Pons (tissue), 1 donor: ENCODE results near the gene SLC12A9.
"Not testable (repeated sequence)": the region's sequence is repeated elsewhere in the genome, so short reads cannot be mapped to it uniquely, and the experiment has no call there.

Experiments used
- DNase-seq: peaks from one replicate; pipeline ENCODE4 v3.0.0-alpha.2; 2016; ENCODE audit warnings: low spot score

The SLC12A9 gene

DNA sequence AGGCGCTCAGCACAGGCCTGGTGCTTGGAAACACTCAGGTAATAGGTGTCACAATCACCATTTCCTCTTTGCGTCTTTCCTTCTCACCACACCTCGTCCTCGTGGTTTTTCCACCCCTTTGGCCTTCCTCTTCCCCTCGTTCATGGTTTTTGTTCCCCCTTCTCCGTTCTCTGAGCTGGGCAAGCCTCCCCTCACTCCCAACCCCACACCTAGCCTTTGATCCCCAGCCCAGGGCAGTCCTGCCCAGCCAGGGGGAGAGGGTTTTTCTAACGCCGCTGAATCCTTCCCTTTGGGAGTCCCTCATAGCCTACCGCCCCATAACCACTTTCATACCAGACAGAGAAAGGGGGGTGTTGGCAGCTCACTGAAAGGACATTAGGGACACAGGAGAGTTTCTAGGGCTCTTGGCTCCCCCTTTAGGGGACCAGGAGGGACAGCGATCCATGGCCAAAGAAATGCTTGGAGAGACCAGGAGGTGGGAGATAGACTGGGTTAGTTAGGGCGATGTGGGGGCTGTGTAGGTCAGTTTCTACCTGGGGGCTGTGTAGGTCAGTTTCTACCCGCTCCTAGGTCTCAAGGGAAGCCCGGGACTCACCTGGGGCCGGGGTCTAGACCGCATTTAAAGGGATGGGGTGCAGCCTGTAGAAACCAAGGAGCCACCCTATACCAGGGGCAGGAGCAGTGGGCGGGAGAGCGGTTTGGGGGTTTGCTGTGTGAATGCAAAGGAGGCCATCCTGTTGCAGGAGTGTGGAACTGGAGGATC is 26.6 kb upstream of the SLC12A9 start:
- DNase-seq, result no peak

DNA sequence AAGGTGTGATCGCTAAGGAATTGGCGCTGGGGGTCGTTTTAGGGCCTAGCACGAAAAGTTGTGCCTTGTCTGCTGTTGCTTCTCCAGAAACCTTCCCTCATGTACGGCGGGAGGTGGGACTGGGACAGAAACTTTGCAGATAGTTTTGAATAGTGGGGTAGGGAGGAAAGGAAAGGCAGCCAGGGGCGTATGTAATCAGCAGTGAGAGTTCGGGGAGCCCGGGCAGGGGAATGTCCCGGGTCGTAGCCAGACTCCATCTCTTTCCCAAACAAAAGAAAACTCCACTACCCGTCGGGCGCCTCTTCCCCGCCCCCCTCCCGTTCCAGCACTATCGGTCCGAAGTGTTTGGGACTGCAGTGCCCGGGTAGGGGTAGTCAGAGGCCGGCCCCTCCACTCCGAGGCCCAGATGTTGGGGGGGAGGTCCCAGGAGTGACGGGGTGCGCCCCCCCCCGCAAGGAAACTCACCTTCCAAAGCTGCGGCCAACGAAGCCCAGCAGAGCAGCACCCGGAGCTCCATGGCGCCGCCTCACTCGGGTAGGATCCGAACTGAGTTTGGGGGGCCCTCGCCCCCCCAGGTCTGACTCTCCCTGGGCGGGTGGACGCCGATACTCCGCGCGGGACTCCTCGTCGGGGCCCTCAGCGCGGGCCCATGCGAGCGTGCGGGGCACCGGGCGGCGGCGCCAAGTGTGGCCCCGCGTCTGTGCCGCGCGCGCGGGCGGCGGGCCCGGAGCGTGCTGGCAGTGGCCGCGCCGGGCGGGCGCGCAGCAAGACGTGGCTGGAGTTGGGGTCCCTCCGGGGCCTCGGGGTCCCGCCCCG is 25.8 kb upstream of the SLC12A9 start:
- DNase-seq, result no peak

DNA sequence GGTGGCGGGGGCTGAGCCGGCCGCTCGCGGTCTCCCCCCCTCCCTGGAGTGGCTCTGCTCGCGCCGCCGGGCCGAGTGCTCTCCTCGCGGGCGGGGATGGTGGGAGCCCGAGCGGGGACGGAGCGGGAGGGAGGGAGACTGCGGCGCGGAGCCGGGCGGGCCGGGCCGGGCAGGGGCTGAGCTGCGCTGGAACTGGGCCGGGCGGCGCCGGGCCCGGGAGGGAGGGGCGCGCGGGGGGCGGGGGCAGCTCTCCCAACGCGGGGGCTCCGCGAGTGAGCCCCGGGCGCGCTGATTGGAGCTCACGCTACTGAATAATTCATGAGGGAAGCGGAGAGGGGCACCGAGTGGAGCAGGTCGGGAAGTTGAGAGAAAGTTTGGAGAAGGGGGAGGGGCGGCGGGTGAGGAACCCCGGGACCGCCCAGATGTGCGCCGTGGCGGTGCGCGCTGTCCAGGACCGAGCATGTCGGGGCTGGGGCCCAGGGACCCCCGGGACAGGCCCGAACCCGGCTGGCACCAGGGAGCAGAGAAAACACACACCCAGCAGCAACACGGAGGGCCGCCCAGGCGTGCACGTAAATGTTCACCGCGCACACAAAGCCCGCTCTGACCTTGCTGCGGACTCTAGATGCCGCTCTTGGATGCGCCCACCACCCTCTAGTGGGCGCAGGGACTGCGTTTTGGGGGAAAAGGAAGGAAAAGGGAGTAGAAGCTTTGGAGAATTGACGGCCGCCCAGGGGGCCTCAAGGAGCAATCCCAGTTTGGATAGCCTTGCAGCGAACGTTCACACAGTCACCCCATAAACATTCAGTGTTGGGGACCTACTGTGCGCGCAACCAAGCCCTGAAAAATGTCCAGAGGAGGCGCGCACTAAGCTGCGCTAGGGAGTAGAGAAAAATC is 24.9 kb upstream of the SLC12A9 start, which contains the start of gene EPHB4:
Gene EPHB4 (minus strand): TSS at position 194 of the 897 bp plus-strand sequence. CDS start 493 bp downstream, outside the sequence.
- DNase-seq, result no peak

DNA sequence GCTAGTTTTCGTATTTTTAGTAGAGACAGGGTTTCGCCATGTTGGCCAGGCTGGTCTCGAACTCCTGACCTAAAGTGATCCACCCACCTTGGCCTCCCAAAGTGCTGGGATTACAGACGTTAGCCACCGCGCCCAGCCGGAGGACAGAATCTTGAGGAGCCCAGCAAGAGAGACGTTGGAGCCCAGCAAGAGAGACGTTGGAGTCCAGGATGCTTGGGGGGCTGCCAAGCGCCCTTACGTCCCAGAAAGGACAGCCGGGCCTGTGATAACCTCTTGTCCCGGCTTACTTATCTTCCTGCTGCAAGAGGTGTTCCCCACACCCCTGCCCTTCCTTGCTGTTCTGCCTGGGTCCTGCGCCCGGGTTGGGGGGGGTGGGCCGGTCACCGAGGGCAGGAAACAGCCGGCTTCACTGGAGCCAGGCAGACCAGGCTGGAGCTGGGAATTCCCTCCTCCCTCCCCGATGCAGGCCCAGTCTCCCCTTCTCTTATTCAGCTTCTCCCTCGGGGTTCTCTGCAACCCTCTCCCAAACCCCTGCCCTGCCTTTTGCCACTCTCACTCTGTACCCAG is 23.3 kb upstream of the SLC12A9 start:
- no peak for DNase-seq

DNA sequence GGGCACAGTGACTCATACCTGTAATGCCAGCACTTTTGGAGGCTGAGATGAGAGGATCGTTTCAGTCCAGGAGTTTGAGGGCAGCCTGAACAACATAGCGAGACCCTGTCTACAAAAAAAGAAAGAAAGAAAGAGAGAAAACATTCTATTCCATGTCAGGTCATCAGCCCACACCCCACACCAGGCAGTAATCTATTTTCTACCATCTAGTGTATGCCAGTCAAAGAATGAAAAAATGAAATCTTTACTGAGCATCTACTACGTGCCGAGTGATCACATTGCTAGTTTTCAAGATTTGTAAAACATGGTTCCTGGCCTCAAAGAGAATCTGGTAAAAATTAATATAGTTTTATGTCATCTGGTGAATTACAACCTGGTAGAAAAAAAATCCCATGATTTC is 22.1 kb upstream of the SLC12A9 start:
- DNase-seq, result no peak

DNA sequence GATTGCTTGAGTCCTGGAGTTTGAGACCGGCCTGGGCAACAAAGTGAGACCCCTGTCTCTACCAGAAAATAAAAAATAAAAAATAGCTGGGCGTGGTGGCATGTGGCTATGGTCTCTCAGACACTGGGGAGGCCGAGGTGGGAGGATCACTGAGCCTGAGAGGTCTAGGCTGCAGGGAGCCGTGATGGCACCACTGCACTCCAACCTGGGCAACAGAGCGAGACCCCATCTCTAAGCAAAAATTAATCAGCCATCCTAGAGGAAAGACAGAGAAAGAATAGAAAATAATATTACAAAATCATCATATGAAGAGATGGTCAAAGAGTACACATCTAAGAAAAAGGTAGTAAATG is 20.3 kb upstream of the SLC12A9 start:
- DNase-seq, result no peak

DNA sequence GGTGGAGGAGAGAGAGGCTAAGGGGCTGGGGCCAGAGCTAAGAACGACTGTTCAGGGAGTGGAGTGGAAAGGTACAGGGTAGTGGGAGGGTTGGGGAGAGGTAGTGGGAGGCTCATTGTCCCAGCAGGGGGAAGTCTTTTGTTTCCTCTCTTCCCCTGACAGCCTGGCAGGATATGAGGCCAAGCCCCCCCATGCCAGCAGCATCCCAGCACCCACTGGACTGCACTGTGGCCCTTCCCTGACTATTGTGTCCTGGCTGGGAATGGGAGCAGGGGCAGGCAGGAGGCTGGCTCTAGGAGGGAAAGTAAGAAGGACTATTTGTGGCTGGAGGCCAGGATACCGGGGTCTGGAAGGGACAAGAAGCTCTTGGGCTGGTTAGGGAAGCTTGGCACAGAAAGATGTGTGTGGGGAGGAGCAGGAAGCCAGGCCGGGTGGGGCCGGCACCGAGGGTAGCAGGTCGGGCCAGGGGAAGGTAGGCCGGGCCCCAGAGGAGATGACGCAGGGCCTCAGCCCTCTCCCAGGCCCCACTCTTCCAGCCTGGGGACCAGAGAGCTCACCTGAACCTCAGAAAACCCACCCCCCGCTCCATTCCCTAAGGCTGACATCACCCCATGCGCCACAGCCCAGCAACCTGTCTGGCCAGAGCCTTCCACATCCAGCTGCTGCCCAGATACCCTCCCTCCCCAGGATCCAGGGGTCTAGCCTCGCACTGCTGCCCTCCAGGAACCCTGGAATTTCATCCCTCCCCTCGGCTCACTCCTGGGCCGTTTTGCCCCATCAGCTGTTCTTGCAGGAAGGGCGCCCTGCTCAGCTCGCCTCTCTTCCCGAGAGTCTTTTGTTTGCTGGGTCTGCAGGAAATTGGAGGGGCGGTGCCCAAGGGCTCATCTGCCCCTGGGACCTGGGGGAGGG is 16.4 kb upstream of the SLC12A9 start:
- DNase-seq, result no peak

DNA sequence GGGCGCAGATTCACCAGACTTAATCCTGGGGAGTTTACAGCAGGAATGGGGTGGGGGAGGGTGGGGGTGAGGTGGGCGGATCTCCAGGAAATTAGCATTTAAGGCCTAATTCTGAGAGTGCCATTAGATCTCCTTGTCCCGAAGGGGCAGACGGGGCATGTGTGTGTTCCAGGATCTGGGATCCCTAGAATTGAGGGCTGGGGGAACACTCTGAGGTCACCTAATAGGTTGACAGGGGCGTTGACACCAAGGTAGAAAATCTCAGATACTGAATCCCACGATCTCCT is 15.8 kb upstream of the SLC12A9 start:
- DNase-seq, result no peak

DNA sequence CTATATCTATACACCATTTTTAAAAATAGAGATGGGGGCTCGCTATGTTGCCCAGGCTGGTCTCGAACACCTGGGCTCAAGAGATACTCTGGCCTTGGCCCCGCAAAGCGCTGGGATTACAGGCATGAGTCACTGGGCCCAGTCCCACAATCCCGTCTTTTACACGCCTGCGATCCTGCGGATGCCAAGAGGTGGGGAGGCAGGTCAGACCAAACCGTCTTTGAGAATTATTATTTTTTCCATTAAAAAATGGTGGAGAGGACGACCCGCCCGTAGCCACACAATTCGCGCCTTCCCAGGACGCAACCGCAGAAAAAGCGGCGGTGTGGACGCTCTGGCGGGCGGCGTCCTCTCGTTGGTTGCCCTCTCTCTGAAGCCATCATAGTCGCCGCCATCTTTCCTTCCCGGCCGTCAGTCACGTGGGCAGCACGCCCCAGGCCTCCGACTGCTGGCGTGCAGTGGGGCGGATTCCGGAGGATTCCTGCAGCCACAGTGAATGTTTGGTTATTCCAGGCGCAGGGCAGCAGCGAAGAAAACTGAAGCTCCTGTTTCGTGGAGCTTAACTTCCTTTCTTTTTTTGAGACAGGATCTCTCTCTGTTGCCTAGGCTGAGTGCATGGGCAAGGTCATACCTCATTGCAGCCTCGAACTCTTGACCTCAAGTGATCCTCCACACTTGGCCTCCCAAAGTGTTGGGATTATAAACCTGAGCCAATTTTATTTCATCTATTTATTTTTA is 15.2 kb upstream of the SLC12A9 start:
- DNase-seq, result peak; percentile 84

DNA sequence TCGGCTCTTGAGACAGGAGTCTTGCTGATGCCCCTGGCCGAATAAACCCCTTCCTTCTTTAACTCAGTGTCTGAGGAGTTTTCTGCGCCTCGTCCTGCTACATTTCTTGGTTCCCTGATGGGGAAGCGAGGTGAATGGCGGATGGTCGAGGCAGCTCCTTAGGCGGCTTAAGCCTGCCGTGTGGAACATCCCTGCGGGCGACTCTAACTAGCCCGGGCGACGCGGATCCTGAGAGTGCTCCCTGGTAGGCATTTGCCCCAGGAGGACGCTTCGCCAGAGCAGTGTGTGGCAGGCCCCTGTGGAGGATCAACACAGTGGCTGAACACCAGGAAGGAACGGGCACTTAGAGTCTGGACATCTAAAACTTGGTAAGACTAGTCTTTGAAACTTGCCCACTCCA is 13.2 kb upstream of the SLC12A9 start:
- no peak for DNase-seq

DNA sequence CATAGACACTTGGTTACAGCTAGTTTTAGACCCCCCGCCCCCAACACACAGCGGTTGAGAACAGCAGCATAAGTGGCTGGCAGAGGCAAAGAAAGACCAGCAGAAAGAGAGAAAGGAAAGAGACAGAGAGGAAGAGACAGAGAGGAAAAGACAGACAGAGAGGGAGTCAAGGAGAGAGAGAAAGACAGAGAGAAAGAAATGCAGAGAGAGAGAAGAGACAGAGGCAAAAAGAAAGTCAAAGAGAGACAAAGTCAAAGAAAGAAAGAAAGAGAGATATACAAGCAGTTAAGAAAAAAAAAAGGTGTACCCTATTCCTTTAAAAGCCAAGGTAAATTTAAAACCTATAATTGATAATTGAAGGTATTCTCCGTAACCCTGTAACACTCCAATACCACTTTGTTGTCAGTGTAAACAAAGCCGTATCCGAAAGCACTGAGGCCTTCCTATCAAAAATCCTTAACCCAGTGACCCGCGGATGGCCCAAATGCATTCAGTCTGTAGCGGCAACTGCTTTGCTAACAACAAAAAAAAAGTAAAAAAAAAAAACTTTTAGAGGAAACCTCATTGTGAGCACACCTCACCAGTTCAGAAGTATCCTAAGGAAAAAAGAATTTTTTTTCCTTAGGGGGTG is 11.9 kb upstream of the SLC12A9 start:
- no peak for DNase-seq

DNA sequence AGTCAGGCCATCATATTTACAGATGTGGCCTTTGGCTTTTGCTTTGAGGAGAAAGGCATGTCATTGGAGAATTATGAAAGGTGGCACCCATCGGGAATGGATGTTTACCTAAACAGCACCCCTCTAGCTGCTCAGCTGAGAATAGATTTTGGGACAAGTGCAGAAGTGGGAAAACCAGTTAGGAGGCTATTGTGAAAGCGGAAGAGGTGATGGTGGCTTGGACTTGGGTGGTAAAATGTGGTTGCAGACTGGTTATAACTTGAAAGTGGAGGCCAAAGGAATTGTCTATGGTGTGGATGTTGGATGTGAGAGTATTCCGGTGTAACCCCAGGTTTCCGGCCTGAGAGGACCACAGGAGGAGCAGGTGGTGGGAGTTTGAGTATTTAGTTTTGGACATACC is 5.2 kb upstream of the SLC12A9 start:
- no peak for DNase-seq

DNA sequence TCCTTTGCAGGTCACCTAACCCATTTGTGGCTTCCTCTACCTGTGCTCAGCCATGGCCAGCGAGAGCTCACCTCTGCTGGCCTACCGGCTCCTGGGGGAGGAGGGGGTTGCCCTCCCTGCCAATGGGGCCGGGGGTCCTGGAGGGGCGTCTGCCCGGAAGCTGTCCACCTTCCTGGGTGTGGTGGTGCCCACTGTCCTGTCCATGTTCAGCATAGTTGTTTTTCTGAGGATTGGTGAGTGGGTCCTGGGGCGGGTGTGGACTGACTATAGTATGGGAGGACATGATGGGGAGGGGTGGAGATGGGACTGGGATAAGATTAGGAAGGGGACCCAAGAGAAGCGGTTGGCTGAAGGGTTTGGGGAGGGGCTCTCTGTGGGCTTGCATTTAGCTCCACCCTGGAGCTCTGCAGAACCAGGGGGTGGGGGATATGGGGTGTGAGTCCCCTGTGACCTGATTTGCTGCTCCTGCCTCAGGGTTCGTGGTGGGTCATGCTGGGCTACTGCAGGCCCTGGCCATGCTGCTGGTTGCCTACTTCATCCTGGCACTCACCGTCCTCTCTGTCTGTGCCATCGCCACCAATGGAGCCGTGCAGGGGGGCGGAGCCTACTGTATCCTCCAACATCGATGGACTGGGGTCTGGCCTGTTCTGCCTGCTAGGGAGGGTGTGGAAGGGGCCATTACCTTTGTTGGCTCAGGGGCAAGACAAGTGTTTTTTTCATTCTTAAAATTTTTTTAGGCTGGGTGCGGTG is 1.8 kb downstream of the SLC12A9 start:
- no peak for DNase-seq

DNA sequence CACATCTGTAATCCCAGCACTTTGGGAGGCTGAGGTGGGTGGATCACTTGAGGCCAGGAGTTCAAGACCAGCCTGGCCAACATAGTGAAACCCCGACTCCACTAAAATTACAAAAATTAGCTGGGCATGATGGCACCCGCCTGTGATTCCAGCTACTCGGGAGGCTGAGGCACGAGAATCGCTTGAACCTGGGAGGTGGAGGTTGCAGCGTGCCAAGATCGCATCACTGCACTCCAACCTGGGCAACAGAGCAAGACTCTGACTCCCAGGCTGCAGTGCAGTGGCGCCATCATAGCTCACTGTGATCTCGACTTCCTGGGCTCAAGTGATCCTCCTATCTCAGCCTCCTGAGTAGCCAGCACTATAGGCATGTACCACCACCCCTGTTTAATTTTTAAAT is 2.4 kb downstream of the SLC12A9 start:
- not testable (repeated sequence) for DNase-seq

DNA sequence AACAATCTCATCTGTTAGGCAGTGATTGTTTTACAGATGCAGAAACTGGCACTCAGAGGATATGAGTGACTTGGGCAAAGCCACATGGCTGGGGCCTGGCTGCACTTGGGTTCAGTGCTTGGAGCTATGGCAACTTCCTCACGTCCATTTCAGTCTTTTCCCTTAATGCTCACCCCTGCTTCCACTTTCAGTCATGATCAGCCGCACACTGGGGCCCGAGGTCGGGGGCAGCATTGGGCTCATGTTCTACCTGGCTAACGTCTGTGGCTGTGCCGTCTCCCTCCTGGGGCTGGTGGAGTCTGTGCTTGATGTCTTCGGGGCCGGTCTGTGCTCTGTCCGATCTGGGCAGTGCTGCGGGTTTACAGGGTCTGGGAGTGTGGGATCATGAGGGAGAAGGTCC is 3.0 kb downstream of the SLC12A9 start:
- DNase-seq, result no peak

DNA sequence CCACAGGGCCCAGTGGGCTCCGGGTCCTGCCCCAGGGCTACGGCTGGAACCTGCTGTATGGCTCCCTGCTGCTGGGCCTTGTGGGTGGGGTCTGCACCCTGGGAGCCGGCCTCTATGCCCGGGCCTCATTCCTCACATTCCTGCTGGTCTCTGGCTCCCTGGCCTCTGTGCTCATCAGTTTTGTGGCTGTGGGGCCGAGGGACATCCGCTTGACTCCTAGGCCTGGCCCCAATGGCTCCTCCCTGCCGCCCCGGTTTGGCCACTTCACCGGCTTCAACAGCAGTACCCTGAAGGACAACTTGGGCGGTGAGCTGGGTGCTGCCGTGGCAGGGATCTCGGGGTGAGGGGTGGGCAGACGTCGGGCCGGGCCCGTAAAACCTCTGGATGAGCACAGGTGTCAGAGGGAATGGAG is 4.4 kb downstream of the SLC12A9 start:
- no peak for DNase-seq

DNA sequence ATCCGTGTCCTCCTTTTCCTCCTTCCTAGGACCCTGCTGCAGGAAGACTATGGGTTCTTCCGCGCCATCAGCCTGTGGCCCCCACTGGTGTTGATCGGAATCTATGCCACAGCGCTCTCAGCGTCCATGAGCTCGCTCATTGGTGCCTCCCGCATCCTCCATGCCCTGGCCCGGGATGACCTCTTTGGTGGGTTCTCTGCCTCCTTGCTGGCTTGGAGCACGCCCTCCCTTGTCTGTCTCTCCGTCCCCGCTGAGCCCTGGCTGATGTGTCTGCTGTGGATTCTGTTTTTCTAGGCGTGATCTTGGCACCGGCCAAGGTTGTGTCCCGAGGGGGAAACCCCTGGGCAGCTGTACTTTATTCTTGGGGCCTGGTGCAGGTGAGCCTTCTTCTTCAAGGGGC is 7.3 kb downstream of the SLC12A9 start:
- DNase-seq, result no peak

DNA sequence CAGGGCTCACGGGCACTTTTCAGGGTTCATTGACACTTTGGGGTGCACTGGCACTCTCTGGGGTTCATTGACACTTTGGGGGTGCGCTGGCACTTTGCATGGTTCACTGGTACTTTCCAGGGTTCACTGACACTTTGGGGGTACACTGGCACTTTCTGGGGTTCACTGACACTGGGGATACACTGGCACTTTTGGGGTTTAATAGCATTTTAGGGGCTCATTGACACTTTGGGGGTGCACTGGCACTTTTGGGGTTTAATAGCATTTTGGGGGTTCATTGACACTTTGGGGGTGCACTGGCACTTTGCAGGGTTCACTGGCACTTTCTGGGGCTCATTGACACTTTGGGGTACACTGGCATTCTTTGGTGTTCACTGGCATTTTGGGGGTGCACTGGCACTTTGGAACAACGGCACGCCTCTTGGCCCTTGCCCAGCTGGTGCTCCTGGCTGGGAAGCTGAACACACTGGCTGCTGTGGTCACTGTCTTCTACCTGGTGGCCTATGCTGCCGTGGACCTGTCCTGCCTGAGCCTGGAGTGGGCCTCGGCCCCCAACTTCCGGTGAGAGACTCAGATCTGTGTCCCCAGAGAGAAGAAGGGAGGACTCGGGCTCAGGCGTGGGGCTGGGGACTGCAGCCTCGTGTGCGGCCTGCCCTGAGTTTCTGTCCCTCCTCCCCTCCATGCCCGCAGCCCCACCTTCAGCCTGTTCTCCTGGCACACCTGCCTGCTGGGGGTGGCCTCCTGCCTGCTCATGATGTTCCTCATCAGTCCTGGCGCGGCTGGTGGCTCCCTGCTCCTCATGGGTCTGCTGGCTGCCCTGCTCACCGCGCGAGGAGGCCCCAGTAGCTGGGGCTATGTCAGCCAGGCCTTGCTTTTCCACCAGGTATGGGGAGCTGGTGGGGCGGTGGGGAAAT is 8.4 kb downstream of the SLC12A9 start:
- no peak for DNase-seq
